GM21529 (cell line): ENCODE data around the gene PWP1.

Source experiments
- ATAC-seq: cut with Tn5 transposase; IDR thresholded peaks from one replicate; pipeline ENCODE4 v1.9.1; 2021; ENCODE audit not compliant: unreplicated experiment

PWP1 gene

DNA sequence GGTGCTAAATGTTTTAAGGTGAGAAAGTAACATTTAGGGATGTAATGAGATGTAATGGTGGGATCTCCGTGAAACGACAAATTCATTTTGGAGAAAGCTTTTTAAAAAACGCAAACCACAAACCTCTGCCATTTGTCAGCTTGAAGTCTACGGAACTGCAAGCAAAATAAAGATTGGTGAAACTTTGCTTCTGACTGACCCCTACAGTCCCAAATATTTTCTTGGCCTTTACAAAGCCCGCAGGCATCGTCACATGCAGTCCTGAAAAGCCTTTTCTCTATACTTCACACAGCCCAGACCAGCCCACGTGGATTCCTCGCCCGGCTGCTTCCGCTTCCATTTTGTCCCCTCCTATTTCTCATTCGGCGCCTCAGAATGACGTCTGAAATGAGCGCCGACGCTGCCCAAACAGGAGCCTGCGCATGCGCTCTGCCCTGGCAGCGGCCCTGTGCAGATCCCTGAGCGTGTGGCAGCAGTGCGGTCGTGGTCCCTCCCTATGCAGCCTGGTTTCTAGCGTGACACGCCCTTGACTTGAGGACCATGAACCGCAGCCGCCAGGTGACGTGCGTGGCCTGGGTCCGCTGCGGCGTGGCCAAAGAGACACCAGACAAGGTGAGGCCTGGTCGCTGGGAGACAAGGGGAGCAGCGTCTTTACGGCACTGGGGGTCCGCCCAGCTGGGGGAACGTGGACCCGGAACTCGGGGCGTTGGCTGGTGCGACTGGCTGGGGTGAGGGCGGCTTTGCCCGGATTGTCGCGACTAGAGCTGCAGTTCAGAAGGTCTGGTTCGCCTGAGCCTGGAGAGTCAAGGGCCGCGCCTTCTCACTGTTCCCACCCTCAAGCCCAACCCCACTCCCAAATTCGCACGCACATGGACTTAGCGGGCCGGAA, at the start of gene PWP1:
Gene PWP1 (plus strand): TSS at position 440 of the 889 bp plus-strand sequence. CDS start 101 bp downstream, at position 541.
- ATAC-seq: peak; percentile 90

DNA sequence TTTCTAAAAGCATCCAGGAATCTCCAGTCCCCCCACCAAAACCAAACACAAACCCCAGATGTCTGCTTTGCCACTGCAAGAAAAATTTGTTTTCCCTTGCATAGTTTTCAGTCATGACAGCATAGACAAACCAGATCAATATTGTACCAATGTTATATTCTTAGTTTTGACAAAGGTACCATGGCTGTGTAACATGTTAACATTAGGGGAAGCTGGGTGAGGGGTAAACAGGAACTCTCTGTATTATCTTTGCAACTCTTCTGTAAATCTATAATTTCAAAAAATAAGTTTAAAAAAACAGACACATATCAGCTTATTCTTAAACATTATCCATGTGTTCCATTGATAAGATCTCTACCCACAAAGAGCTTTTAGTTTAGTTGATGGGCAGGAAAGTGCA, 44.4 kb upstream of the PWP1 start:
- no peak for ATAC-seq

DNA sequence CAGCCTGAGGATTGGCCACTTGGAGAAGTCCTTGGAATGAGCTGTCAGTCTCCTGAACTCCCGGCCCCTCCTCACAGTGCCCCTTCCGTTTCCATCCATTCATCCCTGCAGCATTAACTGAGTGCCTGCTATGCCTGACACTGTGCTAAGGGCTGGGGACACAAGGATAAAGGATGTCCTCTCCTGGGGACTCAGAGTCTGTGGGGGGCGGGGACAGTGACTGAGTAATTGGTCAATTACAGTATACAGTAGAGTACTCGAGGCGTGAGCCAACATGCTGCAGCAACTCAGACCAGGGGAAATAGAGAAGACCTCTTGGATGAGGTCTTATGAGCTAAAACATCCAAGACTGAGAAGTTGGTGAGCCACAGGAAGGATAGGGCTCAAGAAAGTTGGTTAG, 43.4 kb upstream of the PWP1 start:
- no peak for ATAC-seq

DNA sequence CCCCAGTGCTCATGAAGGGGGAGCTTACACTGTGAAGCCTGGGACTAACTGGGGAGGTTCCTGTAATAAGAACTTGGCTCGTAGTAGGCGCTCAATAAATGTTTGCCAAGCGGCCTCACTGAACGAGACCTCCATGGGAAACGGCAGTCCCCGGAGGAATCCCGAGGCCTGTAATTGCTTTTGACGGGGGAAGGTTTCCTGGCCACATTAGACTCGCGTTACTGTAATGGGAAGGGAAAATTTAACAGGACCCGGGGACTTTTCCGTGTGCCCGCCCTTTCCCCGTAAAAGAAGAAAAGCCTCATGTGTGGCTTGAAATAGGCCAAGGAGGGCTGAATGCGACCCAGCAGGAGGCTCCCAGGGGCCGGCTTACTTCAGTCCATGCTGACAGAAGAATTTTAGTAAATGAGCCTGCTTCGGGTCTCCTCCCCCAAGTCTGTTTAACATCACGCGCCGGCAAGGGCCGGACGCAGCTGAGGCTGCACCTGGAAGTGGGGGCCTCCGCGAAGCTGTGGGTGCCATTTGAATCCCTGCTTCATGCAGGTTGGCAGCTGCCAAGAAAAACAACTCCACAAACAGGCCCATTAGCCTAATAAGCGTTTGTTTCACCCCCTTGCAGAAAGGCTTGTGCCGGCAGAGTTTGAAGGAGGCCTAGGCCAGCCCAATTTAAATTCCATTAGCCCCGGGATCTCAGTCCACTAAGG, 39.8 kb upstream of the PWP1 start:
- ATAC-seq: no peak

DNA sequence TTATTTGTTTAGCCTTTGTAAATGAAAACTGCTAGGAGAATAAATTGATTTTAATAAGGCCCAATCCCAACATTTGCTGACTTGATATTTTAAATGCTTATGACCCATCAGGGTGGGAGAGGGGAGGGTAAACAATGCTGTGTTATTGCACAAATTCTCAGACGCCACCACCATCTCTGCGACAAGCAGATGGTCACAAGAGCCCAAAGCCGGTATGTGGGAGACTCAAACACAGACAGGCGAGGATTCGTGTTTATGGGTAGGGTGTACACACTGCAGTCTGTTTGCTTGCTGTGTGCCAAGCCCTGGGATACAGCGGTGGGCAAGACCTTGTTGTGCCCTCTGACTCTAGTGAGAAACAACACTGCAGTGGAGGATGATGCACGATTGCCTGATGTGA, 39.2 kb upstream of the PWP1 start:
- no peak for ATAC-seq

DNA sequence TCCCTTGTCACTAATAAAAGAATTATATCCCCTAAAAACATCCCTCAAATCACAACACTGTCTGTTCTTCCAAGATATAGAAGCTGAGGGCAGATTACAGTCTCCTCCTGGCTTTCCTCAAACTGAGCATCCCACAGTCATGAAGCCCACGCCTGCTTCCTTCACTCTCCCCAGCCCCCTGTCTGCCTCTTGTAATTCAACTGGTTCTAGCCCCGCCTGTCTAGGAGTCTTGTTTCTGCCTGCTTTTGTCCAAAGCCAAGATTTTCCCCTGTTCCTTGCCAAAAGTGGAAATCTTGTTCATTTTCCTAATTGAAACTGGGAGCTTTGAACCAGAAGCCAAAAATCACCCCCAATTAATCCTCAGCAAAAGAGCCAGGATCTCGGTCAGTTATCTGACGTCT, 35.9 kb upstream of the PWP1 start:
- ATAC-seq: no peak

DNA sequence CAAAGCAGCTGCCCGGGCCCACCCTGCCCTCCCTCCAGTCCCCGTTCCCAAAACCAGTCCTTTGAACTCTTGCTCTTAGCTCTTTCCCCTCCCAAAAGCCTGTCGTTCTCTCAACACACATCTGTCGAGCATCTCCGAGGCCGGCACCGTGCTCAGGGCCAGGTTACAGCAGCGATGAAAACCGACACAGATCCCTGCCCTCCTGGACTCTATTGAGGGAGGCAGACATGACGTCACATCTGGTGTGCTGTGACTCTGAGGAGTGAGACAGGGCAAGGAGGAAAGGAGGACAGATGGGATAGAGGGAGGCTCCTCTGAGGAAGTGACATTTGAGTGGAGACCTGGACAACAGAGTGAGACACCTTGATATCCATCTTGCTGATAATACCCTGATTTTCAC, 34.6 kb upstream of the PWP1 start:
- no peak for ATAC-seq

DNA sequence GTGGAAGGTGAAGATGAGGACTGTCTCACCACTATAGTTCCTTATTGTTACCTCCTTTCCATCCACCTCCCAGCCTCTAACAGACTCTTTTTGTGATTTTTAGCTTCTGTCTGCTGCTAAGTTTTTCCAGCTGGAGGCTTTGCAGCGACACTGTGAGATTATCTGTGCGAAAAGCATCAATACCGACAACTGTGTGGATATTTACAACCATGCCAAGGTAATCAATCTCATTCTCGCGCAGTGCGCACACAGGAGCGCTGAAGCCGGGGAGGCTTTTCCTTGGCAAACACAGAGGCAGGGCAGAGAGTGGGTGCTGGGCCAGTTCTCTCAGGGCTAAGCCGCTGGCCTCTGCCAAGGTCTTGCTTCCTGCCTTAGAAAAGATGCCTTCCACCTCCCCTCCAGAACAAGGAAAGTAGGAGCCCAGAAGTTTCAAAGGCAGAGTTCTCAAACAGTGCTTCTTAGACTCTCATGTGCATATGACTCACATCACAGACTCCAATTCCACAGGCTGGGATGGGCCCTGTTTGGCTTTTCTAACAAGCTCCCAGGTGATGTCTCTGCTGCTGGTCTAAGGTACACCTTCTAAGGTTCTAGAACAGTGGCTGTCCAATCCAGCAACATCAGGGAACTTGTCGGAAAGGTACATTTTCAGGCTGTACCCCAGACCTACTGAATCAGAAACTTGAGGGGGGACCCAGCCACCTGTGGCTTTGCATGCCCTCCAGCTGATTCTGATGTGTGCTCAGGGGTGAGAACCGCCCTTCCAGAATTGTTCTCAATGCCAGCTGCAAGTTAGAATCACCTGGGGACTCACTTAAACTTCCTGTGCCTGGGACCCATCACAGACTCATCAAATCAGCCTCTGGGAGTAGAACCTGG, 33.8 kb upstream of the PWP1 start:
- ATAC-seq: no peak

DNA sequence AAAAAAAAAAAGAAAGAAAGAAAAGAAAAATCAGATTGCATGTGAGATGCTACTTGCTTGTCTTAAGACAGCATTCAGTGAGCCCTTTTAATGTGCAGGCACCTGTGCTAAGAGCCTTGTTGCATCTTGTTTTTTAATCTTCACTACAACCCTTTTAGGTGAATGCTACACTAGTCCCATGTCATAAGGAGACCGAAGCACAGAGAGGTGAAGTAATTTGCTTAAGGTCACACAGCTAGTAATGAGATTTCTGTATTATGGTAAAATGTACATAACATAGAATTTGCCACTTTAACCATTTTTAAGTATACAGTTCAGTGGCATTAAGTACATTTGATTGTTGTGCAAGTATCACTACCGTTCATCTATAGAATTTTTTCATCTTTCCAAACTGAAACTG, 32.1 kb upstream of the PWP1 start:
- no peak for ATAC-seq

DNA sequence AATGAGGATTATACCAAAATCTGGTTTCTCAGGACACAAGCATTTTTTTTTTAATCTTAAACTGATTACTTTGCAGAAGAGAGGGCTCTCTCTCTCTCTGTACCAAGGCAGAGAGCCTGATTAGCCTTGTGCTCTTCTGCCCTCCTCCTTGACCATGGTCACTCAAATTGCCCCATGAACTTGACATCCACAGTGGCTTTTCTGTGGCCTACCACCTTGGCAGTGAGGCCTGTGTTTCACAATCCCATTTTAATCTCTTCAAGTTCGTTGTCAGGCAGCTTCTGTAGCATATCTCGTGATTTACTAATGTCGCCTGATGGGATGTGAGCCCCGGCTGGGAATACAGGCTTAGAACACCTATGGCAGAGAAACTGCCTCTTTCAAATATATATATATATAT, 30.7 kb upstream of the PWP1 start:
- ATAC-seq: no peak

DNA sequence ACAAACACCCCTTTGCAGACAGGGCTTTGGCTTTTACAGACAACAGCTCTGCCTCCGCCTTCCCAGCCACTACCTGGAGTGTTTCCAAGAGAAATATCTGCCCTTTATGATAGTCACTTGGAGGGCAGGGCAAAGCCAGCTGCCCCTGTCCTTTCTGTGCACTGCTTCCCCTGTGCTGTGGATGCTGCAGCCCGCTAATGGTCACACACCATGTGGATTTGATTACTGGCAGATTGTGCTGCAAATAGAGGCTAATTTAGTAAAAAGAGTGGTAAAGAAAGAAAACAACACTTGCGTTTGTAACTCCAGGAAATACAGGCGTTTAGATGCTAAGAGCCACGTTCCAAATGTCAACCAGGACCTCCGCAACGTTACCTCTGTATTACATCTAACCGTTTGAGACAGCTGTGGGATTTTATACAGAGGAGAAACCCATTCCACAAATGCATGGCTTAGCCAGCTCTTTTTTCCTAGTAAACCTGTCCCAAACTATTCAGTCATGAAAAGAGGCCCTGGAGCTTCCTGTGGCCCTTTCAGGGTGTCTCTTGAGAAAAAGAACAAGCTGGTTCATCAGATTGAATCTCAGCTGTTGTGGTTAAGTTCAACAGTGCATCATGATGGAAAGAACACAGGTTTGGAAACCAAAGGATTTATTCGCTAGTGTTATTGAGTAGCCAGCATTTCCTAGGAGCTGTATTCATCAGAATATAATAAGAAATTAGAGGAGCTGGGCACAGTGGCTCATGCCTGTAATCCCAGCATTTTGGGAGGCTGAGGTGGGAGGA, 30.1 kb upstream of the PWP1 start:
- ATAC-seq: no peak

DNA sequence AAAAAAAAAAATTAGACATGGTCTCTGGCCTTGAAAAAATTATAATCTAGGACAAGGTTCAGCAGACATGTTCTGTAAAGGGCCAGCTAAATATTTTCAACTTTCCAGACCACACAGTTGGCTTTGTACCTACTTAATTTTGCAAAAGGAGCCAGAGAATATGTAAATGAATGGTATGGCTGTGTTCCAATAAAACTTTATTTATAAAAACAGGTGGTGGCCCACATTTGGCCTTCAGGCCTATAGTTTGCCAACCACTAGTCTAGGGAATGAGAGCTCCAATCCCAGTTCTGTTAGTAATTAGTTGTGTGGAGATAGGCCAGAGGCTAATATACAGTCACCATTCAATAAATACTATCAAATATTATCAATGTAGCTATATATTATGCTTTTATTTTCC, 29.3 kb upstream of the PWP1 start:
- no peak for ATAC-seq

DNA sequence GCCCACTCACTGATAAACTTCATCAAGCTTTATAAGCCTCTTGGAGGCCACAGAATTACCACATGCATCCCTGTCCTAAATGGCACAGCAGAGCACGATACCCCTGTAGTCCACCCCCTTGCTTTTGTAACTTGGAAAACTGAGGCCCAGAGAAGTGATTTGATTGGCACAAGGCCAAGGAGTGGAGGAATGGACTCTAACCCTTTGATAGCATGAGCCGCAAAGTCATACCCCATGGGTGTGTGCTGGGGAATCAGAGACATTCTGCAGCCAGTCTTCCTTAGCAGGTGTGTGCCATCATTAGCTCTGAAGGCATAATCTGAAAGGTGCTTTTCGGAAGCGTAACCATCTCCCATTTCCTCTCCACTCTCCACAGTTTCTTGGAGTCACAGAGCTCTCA, 28.5 kb upstream of the PWP1 start:
- no peak for ATAC-seq

DNA sequence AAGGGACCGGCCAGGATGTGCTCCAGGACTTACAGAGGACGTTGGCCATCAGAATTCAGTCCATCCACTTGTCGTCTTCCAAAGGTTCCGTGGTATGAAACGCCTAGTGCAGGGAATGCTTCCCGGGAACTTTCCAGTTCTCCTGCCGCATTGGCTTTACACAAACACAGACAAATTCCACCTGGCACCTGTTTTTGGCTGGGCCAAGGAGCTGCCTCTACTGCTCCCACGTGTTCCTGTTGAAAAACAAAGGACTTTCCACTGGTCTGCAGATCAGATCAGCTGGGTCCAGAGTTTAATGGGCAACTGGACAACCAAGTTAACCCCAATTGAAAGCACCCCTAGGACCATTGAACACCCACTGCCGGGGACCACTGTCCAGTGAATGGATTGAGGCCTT, 28.0 kb upstream of the PWP1 start:
- ATAC-seq: no peak

DNA sequence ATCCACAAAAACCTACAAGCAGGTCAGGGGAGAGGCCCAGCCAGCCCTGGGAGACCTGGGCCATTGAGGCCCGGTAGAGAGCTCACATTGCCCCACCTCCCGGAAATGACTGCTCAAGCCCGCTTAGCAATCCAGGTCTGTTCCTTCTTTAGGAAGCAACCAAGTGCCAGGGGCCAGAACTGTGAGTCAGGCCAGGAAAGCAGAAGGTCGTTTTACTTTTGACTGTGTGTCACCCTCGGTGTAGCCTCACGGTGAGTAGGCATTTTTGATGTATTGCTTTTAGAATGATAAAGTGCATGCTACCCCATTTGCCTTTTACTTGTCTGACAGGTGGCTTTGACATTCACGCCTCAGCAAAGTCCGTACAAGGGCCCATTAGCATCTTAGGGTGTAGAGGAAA, 25.4 kb upstream of the PWP1 start:
- no peak for ATAC-seq

DNA sequence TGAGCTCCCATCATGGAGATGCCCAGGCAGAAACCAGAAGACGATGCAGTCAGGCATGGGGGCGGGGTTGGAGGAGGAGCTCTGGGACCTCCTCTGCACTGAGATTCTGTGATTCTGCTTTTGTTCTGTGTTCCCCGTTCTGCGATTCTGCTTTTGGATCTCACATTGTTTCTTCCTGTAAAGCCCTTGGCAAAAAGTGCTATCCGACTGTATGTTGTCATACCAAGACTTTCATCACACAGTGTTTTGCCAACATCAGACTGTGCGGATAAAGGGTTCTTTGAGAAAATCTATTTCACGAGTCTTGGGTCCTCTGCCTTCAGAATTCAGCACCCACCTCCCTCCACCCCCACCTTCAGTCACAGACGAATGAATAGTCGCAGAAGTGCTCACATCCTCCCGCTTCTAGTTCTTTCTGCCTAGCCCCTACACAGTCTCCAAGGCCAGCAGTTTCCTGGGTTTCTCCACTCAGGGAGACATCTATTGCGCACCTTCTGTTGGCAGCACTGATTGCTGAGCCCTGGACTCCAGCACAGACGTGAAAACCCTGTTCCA, 24.7 kb upstream of the PWP1 start:
- no peak for ATAC-seq

DNA sequence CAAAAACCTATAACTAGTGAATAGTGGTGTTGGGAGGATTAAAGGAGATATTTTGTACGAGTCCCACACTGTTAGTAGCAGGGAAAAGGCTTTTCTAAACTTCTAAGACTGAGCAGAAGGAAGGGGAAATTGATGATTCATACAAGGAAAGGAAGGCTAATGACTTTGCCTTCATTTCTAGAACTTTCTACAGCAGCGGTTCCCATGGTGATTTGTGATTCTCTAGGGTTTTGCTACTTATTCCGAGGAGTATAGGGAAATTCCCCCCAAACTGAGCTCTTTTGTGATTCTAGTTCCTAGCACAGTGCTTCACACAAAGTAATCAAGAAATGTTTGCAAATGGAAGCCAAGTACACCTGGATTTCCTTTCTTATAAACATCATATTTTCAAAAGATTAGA, 23.8 kb upstream of the PWP1 start:
- peak; percentile 63 for ATAC-seq

DNA sequence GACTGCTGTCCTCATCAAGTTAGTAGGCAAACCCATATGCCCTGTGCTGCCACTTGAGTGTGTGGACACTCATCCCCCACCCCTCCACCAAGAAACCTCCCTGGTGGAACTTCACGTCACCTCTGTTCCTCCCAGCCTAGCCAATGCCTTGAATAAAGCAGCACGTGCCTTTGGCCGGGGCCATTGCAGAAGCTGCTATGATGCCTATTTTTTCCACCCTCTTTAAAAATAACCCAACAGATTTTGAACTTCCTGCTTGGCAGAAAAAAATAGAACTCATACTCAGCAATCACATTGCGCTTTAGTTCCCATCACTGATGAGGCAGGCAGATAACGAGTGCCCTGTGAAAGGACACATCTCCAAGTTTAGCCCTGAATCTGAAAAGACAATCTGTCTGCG, 23.1 kb upstream of the PWP1 start:
- ATAC-seq: no peak

DNA sequence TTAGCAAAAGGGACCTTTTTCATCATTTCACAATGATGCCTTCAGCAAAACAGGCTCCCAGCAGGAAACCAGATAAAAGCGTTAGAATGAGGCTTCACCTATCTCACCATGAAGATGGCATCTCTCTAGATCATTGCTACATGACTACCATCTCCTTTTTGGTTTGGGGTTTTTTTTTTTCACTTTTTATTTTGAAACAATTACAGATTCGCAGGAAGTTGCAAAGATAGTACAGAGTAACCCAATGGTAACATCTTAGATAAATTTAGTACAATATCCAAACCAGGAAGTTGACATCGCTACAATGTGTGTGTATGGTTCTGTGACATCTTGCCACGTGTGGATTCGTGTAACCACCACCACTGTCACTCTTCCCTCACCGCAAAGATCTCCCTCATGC, 22.3 kb upstream of the PWP1 start:
- ATAC-seq: no peak

DNA sequence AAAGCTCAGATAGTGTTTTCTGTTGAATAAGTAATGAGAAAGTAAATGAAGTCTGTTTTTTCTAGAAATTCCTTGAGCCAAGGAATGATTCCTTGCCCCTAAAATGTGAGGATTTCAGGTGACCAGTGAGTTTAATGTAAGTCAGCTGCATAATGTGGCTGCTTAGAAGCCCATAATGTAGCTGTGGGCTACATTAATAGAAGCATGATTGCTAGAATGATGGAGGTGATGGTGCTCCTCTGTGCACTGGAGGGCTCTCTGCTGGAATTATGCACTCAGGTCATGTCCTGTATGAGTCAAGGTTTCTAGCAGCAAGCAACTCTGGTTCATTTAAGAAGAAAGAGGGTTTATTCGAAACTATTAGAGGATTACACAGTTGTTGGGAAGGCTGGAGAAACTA, 19.6 kb upstream of the PWP1 start:
- no peak for ATAC-seq
